IgD-negative memory B cell (primary cell): Measurements from ENCODE around the gene C10orf71. TPM values are rescaled to one million over a fixed set of nuclear protein-coding genes. Genes with fewer than 3 reads are reported as not detected.

Source experiments
- H3K27ac Mint-ChIP-seq, 3 donors: one replicate each; pipeline ENCODE4 v1.8.0; 2020 to 2022; ENCODE audit warnings: mild to moderate bottlenecking in 3 of 3, mixed read lengths in 3 of 3, moderate library complexity in 1 of 3
- H3K27me3 Mint-ChIP-seq: one replicate; pipeline ENCODE4 v1.8.0; 2021; ENCODE audit warnings: mixed read lengths
- H3K36me3 Mint-ChIP-seq: one replicate; pipeline ENCODE4 v1.8.0; 2020; ENCODE audit warnings: mild to moderate bottlenecking, mixed read lengths
- H3K4me1 Mint-ChIP-seq, 3 donors: one replicate each; pipeline ENCODE4 v1.8.0; 2020 to 2022; ENCODE audit warnings: mixed read lengths in 3 of 3, mild to moderate bottlenecking in 1 of 3
- H3K4me3 Mint-ChIP-seq, 4 donors: one replicate each; pipeline ENCODE4 v1.8.0; 2020 to 2022; ENCODE audit warnings: mild to moderate bottlenecking in 4 of 4, mixed read lengths in 4 of 4, moderate library complexity in 3 of 4
- H3K9me3 Mint-ChIP-seq, 3 donors: one replicate each; pipeline ENCODE4 v1.8.0; 2020 to 2021; ENCODE audit warnings: mixed read lengths in 3 of 3, mild to moderate bottlenecking in 1 of 3
- polyA plus RNA-seq: library from polyadenylated mRNA; unstranded; fragments of 300-500 nt; fragmentation: Illumina TruSeq; gene quantifications from one replicate; pipeline ENCODE4 v1.2.3, GENCODE V29; 2021

C10orf71 gene
- polyA plus RNA-seq, 1 donor from 2014 or later = not detected

DNA sequence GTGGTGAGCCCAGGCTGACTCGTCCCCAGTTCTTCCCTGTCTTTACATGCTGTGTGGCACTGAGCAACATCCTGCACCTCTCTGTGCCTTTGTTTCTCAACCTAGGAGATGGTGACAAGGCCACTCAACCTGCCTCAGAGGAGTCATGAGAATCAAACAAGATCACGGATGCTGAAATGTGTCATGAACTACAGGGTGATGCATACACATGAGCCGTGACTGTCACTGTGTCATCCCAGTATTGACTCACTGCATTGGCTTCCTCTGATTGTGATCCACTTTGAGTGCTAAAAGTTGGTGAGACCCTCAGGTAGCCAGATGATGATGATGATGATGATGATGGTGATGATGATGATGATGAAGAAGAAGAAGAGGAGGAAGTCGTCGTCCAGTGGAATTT is 11.5 kb downstream of the C10orf71 start:
- peak overlapping the region; percentile 56 to 95 (median 92) for H3K27ac Mint-ChIP-seq
- peaks cover 0 to 5% (median 0%) of the 10 kb centered on the region in 3 donors for H3K9me3 Mint-ChIP-seq
- peaks cover 4% of the 10 kb centered on the region for H3K36me3 Mint-ChIP-seq
- no peaks in the 10 kb centered on the region for H3K27me3 Mint-ChIP-seq
- H3K4me1 Mint-ChIP-seq = peaks cover 24 to 30% (median 28%) of the 10 kb centered on the region in 3 donors
- H3K4me3 Mint-ChIP-seq = peak overlapping the region in 3 of 4 donors; percentile 53 to 67 (median 61)

DNA sequence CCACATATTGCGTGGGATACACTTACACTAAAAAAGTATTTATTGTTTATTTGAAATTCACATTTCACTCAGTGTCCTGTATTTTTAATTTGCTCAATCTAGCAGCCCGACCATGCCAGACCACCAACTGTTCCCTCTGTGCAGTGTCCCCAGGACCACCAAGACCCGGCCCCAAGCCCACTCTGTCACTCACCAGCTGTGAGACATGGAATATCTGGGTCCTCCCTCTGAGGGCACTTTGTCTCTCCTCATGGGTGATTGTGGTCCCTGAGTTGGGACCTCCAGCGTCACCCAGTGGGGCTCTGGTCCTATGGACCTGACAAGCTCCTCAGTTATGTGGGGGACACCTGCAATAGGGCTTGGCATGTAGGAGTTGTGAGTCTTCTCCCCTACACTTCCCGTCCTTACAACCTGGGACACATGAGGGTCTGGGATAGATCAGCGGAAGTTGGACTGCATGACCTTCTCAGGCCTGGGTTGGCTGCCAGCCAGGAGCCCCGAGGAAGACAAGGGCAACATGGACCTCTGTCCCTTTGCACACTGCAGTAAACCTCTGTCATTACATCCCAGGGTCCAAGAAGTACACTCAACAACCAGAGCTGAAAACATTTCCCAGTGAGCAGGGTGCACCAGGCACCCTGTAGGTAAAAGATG is 12.1 kb downstream of the C10orf71 start:
- peak overlapping the region in 2 of 4 donors; percentile 43 to 56 for H3K4me3 Mint-ChIP-seq
- H3K36me3 Mint-ChIP-seq = peaks cover 4% of the 10 kb centered on the region
- H3K9me3 Mint-ChIP-seq = peaks cover 0 to 5% (median 0%) of the 10 kb centered on the region in 3 donors
- peaks cover 24 to 30% (median 28%) of the 10 kb centered on the region in 3 donors for H3K4me1 Mint-ChIP-seq
- no peaks in the 10 kb centered on the region for H3K27me3 Mint-ChIP-seq
- H3K27ac Mint-ChIP-seq = peak overlapping the region in 2 of 3 donors; percentile 22 to 95

DNA sequence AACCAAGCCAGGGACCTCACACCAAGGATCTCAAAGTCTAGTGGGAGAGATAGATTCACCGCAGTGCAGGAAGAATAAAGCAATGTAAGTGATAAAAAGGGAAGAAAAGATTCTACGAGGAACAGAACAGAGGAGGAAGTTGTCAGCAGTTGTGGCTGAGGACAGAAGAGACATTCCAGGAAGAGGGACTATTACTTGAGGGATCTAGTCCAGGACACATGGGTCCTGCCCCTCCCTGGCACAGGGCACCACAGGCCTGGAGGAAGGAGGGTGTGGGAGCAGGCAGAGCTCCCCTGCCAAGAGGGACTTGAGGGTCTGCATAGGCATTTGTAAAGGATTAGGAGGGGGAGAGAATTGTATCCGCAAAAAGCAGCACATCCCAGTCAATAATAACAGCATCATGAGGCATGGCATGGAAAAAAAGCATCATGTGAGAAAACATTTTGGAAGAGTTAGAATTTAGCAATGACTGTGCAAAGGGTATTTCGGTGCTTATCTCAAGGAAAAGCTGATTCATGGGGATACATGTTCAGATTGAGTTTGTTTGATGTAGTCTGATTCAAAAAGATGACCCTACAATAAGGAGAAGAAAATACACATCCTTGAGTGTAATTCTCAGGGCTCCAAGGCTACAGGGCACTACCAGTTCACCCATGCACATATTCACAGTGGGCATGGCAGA is 12.7 kb downstream of the C10orf71 start:
- H3K27me3 Mint-ChIP-seq = no peaks in the 10 kb centered on the region
- peaks cover 24 to 28% (median 28%) of the 10 kb centered on the region in 3 donors for H3K4me1 Mint-ChIP-seq
- peak overlapping the region in 2 of 3 donors; percentile 22 to 59 for H3K27ac Mint-ChIP-seq
- H3K9me3 Mint-ChIP-seq = peaks cover 0 to 5% (median 0%) of the 10 kb centered on the region in 3 donors
- peak overlapping the region in 1 of 4 donors; percentile 1 for H3K4me3 Mint-ChIP-seq
- H3K36me3 Mint-ChIP-seq = peaks cover 4% of the 10 kb centered on the region

DNA sequence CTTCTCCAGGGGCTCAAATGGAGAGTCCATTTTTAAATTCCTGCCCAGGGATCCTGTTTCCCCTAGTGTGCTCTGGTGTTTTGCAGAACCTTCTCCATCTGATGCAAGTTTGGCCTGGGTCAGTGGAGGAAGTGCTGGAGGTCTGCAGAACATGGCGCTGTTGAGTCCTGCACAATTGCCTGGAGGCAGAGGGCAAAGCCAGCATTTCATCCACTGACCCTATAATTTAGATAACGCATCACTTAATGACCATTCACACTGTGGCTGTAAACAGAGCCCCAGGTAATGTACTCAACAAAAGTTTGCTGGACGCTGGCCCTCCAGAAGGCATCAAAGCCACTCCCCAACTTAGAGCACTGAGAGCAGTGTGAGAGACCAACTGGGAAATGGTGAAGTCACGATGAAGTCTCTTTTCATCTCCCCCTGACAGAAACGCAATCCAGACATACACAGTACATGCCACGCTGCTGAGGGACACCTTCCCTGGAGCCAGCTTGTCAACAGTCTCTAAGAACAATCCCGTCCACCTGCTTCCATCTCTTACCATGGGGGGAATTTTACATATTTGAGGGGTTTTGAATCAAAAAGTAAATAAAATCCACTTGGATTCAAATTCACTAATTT is 13.4 kb downstream of the C10orf71 start:
- no peak overlapping the region for H3K4me3 Mint-ChIP-seq
- H3K36me3 Mint-ChIP-seq = peaks cover 4% of the 10 kb centered on the region
- peaks cover 24 to 28% (median 28%) of the 10 kb centered on the region in 3 donors for H3K4me1 Mint-ChIP-seq
- H3K9me3 Mint-ChIP-seq = peaks cover 0 to 5% (median 0%) of the 10 kb centered on the region in 3 donors
- H3K27ac Mint-ChIP-seq = no peak overlapping the region
- H3K27me3 Mint-ChIP-seq = no peaks in the 10 kb centered on the region

DNA sequence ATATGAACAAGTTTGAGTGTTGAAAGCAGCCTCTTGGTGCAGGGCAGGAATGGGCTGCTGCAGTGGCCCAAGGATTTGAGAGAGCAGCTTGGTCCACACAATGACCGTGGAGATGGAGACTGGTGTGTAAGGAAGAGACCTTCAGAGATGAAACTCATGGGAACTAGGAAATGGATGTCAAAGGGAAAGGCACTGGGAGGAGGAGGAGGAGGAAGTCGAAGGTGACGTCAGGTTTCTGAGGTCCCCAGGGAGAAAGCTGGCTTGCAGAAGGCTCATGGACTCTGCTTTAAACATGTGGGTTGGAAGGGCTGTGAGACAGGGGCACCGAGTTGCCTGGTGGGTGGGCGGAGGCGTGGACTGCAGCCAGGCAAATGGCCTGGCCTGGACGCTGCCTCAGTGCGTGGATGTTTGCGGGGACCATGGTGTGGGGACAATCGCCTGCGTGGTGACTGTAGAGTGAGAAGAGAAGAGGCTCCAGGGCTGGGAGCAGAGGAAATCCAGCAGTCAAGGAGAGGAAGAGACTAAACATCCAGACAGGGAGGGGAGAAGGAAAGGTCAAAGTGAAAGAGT is 14.6 kb downstream of the C10orf71 start:
- Mint-ChIP-seq H3K9me3 (peaks cover 0 to 5% (median 0%) of the 10 kb centered on the region in 3 donors), H3K4me3 (peak overlapping the region in 1 of 4 donors; percentile 28), H3K27ac (no peak overlapping the region), H3K36me3 (peaks cover 4% of the 10 kb centered on the region), H3K4me1 (peaks cover 24 to 28% (median 28%) of the 10 kb centered on the region in 3 donors), H3K27me3 (peaks cover 3% of the 10 kb centered on the region)

DNA sequence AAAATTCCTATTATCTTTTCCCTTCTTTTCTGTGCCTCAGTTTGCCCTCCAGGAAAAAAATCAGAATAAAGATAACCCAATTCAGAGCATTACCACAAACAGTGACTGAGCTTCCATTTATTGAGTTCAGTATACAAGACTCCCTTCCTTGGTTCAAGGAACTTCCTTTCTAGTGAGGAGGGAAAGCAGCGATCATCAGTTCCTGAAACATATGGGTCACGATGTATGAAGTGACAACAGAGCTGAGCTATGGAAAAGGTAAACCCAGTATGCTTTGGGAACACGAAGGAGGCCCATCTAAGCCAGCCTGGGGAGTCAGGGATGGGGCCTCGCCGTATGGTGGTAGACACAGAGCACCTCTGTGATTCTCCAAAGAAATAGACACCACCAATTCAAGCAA is 15.8 kb downstream of the C10orf71 start:
- Mint-ChIP-seq H3K27ac (no peak overlapping the region), H3K4me3 (no peak overlapping the region), H3K9me3 (no peaks in the 10 kb centered on the region), H3K27me3 (peaks cover 3% of the 10 kb centered on the region), H3K4me1 (peaks cover 17 to 21% (median 21%) of the 10 kb centered on the region in 3 donors), H3K36me3 (peaks cover 4% of the 10 kb centered on the region)

DNA sequence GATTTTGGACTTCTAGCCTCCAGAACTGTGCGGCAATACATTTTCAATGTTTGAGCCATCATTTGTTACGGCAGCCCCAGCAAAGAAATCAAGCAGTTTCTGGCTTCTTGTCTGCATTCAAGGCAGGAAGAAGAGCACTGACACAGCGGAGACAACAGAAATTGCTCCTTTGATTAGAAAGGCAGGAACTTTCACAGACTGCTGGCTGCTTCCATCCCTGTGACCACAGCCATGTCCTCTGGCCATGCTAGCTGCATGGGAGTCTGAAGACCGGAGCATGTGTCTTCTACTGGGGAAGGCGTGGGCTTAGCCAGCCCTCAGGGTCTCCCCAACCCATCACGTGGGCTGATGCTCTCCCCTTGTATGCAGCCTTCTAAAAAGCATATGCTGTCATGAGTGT is 19.1 kb downstream of the C10orf71 start:
- no peak overlapping the region for H3K27ac Mint-ChIP-seq
- peaks cover 2 to 5% (median 2%) of the 10 kb centered on the region in 3 donors for H3K4me1 Mint-ChIP-seq
- no peak overlapping the region for H3K4me3 Mint-ChIP-seq

DNA sequence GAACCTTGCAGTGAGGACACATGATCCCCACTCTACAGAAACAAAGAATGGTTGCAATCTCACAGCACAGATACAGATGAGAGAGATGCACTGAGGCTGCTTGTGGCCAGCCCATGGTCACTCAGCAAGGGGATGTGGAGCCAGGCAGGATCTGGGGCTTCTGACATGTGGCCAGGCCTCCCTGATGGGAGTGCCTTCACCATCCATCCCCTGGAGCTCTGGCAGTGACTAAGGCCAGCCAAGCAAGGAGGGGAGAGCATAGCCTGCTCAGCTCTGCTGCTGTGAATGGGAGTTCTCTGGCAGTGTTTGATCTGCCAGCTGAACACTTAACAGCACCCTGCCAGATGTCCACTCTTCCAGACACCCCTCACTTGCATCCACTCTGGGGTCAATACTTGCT is 19.8 kb downstream of the C10orf71 start:
- Mint-ChIP-seq H3K4me1 (peaks cover 0 to 2% (median 0%) of the 10 kb centered on the region in 3 donors), H3K27me3 (peaks cover 4% of the 10 kb centered on the region), H3K4me3 (no peak overlapping the region), H3K36me3 (no peaks in the 10 kb centered on the region), H3K9me3 (no peaks in the 10 kb centered on the region), H3K27ac (no peak overlapping the region)

More for the DNA sequence above, 19.1 kb downstream of the C10orf71 start:
- Mint-ChIP-seq H3K27me3 (peaks cover 4% of the 10 kb centered on the region), H3K36me3 (no peaks in the 10 kb centered on the region), H3K9me3 (no peaks in the 10 kb centered on the region)

DNA sequence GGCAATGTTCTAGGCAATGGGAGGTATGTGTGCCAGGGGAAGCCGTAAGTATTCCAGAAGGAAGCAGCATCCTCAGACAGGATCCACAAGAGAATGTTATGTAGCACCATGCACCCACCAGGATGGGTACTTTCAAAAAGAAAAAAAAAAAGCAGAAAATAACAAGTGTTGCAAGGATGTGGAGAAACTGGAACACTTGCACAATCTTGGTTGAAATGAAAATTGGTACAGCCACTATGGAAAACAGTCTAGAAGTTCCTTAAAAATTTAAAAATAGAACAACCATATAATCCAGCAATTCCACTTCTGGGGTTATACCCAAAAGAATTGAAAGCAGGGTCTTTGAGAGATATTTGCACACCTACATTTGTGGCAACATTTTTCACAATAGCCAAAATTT is 20.2 kb downstream of the C10orf71 start:
- Mint-ChIP-seq H3K4me1 (no peaks in the 10 kb centered on the region), H3K4me3 (no peak overlapping the region), H3K27me3 (peaks cover 4% of the 10 kb centered on the region), H3K36me3 (no peaks in the 10 kb centered on the region), H3K9me3 (no peaks in the 10 kb centered on the region), H3K27ac (no peak overlapping the region)

DNA sequence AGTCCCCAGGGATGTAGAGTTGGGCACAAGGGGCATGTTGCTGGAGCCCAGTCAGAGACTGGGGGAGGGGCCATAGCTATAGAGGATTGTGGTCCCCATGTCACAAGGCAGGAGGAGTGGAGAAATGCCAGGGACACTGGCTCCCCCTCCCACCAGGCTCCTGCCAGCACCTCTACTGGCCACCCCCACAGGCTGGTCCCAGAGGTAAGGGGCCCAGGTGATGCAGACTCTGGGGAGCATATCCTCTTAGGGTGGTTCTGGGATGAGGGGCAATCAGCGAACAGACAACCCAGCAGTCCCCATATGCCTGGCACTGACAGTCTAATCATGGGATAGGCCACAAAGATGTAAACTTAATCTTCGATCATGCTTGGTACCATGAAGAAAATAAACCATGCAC is 21.2 kb downstream of the C10orf71 start:
- Mint-ChIP-seq H3K4me3 (no peak overlapping the region), H3K9me3 (no peaks in the 10 kb centered on the region), H3K4me1 (no peaks in the 10 kb centered on the region), H3K36me3 (no peaks in the 10 kb centered on the region), H3K27me3 (peaks cover 4% of the 10 kb centered on the region), H3K27ac (no peak overlapping the region)

DNA sequence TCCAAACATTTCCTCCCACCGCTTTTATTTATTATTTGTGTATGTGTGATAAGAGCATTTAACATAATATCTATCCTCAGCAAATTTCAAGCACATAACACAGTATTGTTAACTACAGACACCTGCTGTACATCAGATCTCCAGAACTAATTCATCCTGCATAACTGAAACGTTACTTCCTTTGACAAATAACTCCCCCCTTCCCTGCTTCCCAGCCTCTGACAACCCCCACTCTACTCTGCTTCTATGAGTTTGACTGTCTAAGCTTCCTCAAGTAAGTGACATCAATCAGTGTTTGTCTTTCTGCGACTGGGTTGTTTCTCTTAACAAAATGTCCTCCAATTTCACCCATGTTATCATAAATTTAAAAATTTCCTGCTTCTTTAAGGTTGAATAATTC is 22.1 kb downstream of the C10orf71 start:
- H3K4me1 Mint-ChIP-seq = no peaks in the 10 kb centered on the region
- H3K4me3 Mint-ChIP-seq = no peak overlapping the region
- H3K27ac Mint-ChIP-seq = no peak overlapping the region
- H3K9me3 Mint-ChIP-seq = no peaks in the 10 kb centered on the region
- H3K27me3 Mint-ChIP-seq = peaks cover 4% of the 10 kb centered on the region
- no peaks in the 10 kb centered on the region for H3K36me3 Mint-ChIP-seq

DNA sequence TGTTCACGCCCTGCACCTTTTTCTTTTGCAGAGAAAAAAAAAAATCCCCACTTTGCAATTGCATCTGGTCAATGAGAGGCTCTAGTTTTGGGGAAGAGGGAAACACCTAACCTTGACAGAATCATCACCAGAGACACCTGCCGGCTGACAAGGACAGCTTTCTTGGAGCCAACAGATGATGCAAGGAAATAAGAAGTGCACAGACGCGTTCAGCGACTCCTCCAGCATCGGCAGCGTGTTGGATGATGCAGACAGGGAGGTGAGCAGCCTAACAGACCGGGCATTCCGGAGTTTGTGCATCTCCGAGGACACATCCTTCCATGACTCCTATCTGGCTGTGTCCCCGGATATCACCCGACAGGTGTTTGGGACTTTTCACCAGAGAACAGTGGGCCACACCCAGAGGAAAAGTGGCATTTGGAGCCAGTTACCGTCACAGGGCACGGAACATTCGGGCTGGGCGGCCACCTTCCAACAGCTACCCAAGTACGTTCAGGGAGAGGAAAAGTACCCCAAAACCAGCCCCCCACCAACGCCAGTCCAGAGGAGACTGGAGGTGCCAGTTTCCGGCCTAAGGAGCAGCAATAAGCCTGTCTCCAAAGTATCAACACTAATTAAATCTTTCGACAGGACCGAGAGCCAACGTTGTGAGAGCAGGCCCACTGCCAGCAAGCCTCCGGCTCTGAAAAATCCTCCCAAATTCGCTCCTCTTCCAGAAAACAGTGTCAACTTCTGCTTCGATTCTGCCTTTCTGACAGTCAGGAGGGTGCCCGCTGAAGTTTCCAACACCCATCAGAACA is 23.6 kb downstream of the C10orf71 start:
- Mint-ChIP-seq H3K27me3 (peaks cover 4% of the 10 kb centered on the region), H3K36me3 (no peaks in the 10 kb centered on the region), H3K4me3 (no peak overlapping the region), H3K4me1 (no peaks in the 10 kb centered on the region), H3K27ac (no peak overlapping the region), H3K9me3 (no peaks in the 10 kb centered on the region)

DNA sequence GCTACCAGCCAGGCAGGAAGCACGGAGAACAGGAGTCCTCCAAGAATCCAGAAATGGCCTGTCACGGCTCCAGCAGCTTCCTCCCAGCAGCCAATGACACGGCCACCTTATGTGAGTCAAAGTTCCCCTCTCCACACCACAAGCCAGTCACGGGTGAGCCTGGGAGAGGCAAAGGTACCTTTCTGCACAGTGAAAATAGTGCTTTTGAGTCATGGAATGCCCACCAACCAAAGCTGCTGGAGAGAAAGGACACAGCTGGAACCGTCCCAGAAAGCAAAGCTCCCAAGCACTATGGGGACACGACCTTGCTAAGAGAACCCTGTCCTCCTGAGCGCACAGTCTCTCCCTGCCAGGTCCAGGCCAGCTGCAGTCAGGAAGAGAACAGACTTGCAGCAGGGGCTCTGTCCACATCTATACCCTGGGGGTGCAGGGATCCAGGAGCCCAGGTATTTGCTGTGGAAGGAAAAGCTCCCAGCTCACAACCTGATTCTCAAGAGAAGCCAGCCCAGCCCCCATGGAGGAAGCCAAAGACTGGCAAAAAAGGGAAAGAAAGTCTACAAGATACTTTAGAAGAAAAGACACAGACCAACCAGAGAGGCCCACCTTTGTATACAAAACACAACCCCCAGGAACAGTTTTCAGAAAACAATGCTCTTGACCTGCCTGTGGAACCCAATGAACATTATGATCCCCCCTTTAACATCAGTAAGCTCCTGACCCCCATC is 24.4 kb downstream of the C10orf71 start:
- Mint-ChIP-seq H3K36me3 (no peaks in the 10 kb centered on the region), H3K4me1 (no peaks in the 10 kb centered on the region), H3K4me3 (no peak overlapping the region), H3K27ac (no peak overlapping the region), H3K9me3 (no peaks in the 10 kb centered on the region), H3K27me3 (peaks cover 3% of the 10 kb centered on the region)

DNA sequence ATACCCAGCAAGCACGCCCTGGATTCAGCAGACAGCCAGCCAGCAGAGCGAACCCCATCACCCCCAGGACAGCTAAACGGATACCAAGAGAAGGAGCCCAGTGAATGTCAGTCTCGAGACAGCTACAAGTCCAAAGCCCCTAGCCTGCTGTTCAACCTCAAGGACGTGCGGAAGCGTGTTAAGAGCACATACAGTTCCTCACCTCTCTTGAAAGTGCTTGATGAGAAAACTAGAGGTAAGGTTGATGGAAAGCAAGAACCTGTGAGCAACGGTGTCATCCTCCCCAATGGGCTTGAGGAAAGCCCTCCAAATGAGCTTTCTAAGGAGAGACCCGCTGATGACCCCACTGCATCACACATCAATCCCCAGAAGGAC is 24.9 kb downstream of the C10orf71 start:
- H3K27ac Mint-ChIP-seq = no peak overlapping the region
- H3K27me3 Mint-ChIP-seq = peaks cover 2% of the 10 kb centered on the region
- no peak overlapping the region for H3K4me3 Mint-ChIP-seq
- H3K4me1 Mint-ChIP-seq = no peaks in the 10 kb centered on the region
- H3K36me3 Mint-ChIP-seq = no peaks in the 10 kb centered on the region
- H3K9me3 Mint-ChIP-seq = no peaks in the 10 kb centered on the region
